PC-9 (cell line): ENCODE measurements around the gene S1PR4. TPM values are rescaled to one million over a fixed set of nuclear protein-coding genes. Genes with fewer than 3 reads are reported as not detected.

Experiments used
- BruUV-seq: library from RNA; stranded (reverse); fragments of 400-500 nt; replicated peaks from 2 replicates; lab custom pipeline; 2021; lab: Mats Ljungman, UMichigan
- CTCF ChIA-PET: fragments of 300-600 bp; sonication (Branson Sonifier 250); formaldehyde crosslinking; loops from one replicate; lab custom pipeline; 2022; ENCODE audit warnings: antibody characterized with exemption; lab: Charles Lee
- POLR2A ChIA-PET: fragments of 300-600 bp; sonication (Branson Sonifier 250); formaldehyde crosslinking; loops from one replicate; lab custom pipeline; 2022; ENCODE audit warnings: antibody characterized with exemption; ENCODE audit not compliant: unreplicated experiment; lab: Charles Lee
- DNase-seq, 2 experiments: peaks; one replicate each; pipeline versions ENCODE4 v3.0.0 to v3.0.0-alpha.2; 2015 to 2022; ENCODE audit warnings: mixed read lengths in 1 of 2
- H2AFZ ChIP-seq: fragments of 200-600 bp; sonication (generic); 2 replicates; pipeline ENCODE4 v1.8.1; 2017; ENCODE audit warnings: antibody characterized with exemption
- H3F3A ChIP-seq: fragments of 200-600 bp; sonication (generic); 2 replicates; pipeline ENCODE4 v1.8.1; 2017; ENCODE audit warnings: antibody characterized with exemption, mild to moderate bottlenecking, low read depth; ENCODE audit not compliant: insufficient read depth
- H3K27ac ChIP-seq: fragments of 200-600 bp; sonication (generic); 2 replicates; pipeline ENCODE4 v1.6.1; 2016; ENCODE audit warnings: mixed run types
- H3K27me3 ChIP-seq: fragments of 200-600 bp; sonication (generic); 2 replicates; pipeline ENCODE4 v1.6.1; 2016; ENCODE audit warnings: low read depth, mixed run types; ENCODE audit not compliant: insufficient read depth
- H3K36me3 ChIP-seq: fragments of 200-600 bp; sonication (generic); 2 replicates; pipeline ENCODE4 v1.6.1; 2016; ENCODE audit warnings: low read depth, mixed run types
- H3K4me1 ChIP-seq: fragments of 200-600 bp; sonication (generic); replicated peaks from 2 replicates; pipeline ENCODE4 v1.6.1; 2016; ENCODE audit warnings: mixed run types; ENCODE audit not compliant: insufficient read depth
- H3K4me2 ChIP-seq: fragments of 200-600 bp; sonication (generic); 2 replicates; pipeline ENCODE4 v1.6.1; 2017; ENCODE audit warnings: mixed run types
- H3K4me3 ChIP-seq: fragments of 200-600 bp; sonication (generic); 2 replicates; pipeline ENCODE4 v1.6.1; 2016; ENCODE audit warnings: mixed run types
- H3K79me2 ChIP-seq: fragments of 200-600 bp; sonication (generic); 2 replicates; pipeline ENCODE4 v1.6.1; 2017; ENCODE audit warnings: low read depth, mixed run types
- H3K9me2 ChIP-seq: fragments of 200-600 bp; sonication (generic); 2 replicates; pipeline ENCODE4 v1.8.1; 2017; ENCODE audit warnings: mild to moderate bottlenecking; ENCODE audit not compliant: insufficient read depth
- H3K9me3 ChIP-seq: fragments of 200-600 bp; sonication (generic); 2 replicates; pipeline ENCODE4 v1.8.1; 2016; ENCODE audit warnings: low read depth; ENCODE audit not compliant: insufficient read depth
- H4K20me1 ChIP-seq: fragments of 200-600 bp; sonication (generic); 2 replicates; pipeline ENCODE4 v1.8.1; 2017; ENCODE audit not compliant: insufficient read depth
- CTCF ChIP-seq: fragments of 200-600 bp; sonication (generic); conservative IDR thresholded peaks from 2 replicates; pipeline ENCODE4 v1.6.1; 2017; ENCODE audit warnings: mixed run types, antibody characterized with exemption, mild to moderate bottlenecking, moderate library complexity
- EZH2 ChIP-seq: fragments of 200-600 bp; sonication (generic); IDR thresholded peaks from 2 replicates; pipeline ENCODE4 v1.8.0; 2017; ENCODE audit warnings: antibody characterized with exemption, low read depth
- intact Hi-C: fragments of 100-400 bp; cut with micrococcal nuclease; formaldehyde crosslinking; loops from one replicate; pipeline ENCODE4 v1.10.0; 2022; ENCODE audit not compliant: unreplicated experiment
- total RNA-seq: library from RNA; stranded (reverse); gene quantifications from 2 replicates; pipeline ENCODE4 v1.2.3, GENCODE V29; 2021

S1PR4 gene
- total RNA-seq, 1 experiment from 2014 or later = 0.37 TPM

GRCh38 chr19:3187662-3188511 lies 9.3 kb downstream of the S1PR4 start:
- Histone ChIP-seq H3K27me3 (no peaks in the 10 kb centered on the region), H3K4me3 (no peak overlapping the region), H3K4me2 (peak overlapping the region; percentile 87), H3K4me1 (0 out of 2 replicates have a peak, but pooled peaks cover 8% of the 10 kb centered on the region), H3K9me3 (no peaks in the 10 kb centered on the region), H3K36me3 (no peaks in the 10 kb centered on the region), H3K27ac (no peak overlapping the region), H2AFZ (no peak overlapping the region), H3K79me2 (peaks cover 40% of the 10 kb centered on the region), H3F3A (no peaks in the 10 kb centered on the region; the same call in 1 of the 2 replicates), H4K20me1 (peaks cover 13% of the 10 kb centered on the region), H3K9me2 (no peaks in the 10 kb centered on the region)
- no TSS peak for BruUV-seq
- ChIA-PET CTCF (no interaction called here), POLR2A (no interaction called here)
- no peak for TF ChIP-seq CTCF
- TF ChIP-seq EZH2 = no peak
- intact Hi-C loops = no loop called here
- DNase-seq = no peak

GRCh38 chr19:3188627-3189596 lies 10.3 kb downstream of the S1PR4 start:
- no peak for TF ChIP-seq CTCF
- no peak for TF ChIP-seq EZH2
- no peak overlapping the region for H3K4me2 ChIP-seq
- no peak overlapping the region for H3K4me3 ChIP-seq
- intact Hi-C loops = no loop called here
- H3K27ac ChIP-seq = no peak overlapping the region
- H3F3A ChIP-seq = no peaks in the 10 kb centered on the region; the same call in 1 of the 2 replicates
- no TSS peak for BruUV-seq
- H3K9me2 ChIP-seq = no peaks in the 10 kb centered on the region
- H3K79me2 ChIP-seq = peaks cover 40% of the 10 kb centered on the region
- ChIA-PET POLR2A (interaction anchor here (0.7 kb wide), 1 partner anchor 806 kb away, joined by 3 read pairs; no protein-coding TSS in a partner anchor), CTCF (no interaction called here)
- no peaks in the 10 kb centered on the region for H3K27me3 ChIP-seq
- H3K36me3 ChIP-seq = no peaks in the 10 kb centered on the region
- peaks cover 13% of the 10 kb centered on the region for H4K20me1 ChIP-seq
- H3K9me3 ChIP-seq = no peaks in the 10 kb centered on the region
- no peak for DNase-seq
- 0 out of 2 replicates have a peak, but pooled peaks cover 8% of the 10 kb centered on the region for H3K4me1 ChIP-seq
- H2AFZ ChIP-seq = no peak overlapping the region
